Prostate gland (tissue), 2 donors: Measurements from ENCODE around the gene CA12.

ENCODE experiments used
- CTCF ChIP-seq, 4 experiments: fragments of 200-600 bp in 2 of 4; fragments of 450-650 bp in 2 of 4; sonication (generic) in 2 of 4; IDR thresholded peaks; 1 replicate in 3 of 4; 2 replicates in 1 of 4; pipeline ENCODE4 v1.5.1; 2016 to 2019; ENCODE audit warnings: antibody characterized with exemption in 4 of 4, mild to moderate bottlenecking in 2 of 4, moderate library complexity in 2 of 4
- POLR2A ChIP-seq: fragments of 450-650 bp; IDR thresholded peaks from one replicate; pipeline ENCODE4 v1.6.1; 2016; ENCODE audit warnings: antibody characterized with exemption, mild to moderate bottlenecking
- POLR2AphosphoS5 ChIP-seq: sonication (generic); formaldehyde crosslinking; IDR thresholded peaks from one replicate; pipeline ENCODE4 v1.6.1; 2017; ENCODE audit warnings: antibody characterized with exemption

GRCh38 chr15:63323798-63324563, 57.7 kb downstream of the CA12 start:
- TF ChIP-seq CTCF (IDR thresholded peaks at IDR 0.05) (no peak), POLR2A (no peak), POLR2AphosphoS5 (no peak)
